GM12873 (cell line): ENCODE results near the gene HECTD4.

Experiments
- TF ChIP-seq, protein P1 (sequence below): IDR thresholded peaks from 2 replicates; pipeline ENCODE4 v1.5.1; 2012; ENCODE audit warnings: low read depth, mild to moderate bottlenecking, moderate library complexity, low read length, control low read depth; ENCODE audit not compliant: insufficient read depth; ENCODE audit errors: missing control alignments

HECTD4 gene

DNA sequence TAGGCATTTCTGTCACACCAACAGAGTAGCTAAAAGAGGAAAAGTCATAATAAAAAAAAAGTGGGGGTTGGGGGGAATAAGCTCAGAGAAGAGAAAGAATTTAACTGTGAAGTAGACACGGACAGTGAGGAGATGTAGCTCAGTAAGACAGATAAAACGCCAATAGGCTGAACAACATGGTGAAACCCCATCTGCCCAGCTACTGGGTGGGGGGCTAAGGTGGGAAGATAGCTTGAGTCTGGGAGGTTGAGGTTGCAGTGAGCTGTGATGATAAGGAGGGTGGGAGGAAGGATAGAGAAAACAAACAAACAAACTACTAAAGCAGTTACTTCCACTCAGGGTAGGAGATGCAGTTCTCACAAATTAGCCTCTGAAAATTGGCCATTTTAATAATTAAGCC lies 25.0 kb downstream of the HECTD4 start:
- TF ChIP-seq, protein P1, sequence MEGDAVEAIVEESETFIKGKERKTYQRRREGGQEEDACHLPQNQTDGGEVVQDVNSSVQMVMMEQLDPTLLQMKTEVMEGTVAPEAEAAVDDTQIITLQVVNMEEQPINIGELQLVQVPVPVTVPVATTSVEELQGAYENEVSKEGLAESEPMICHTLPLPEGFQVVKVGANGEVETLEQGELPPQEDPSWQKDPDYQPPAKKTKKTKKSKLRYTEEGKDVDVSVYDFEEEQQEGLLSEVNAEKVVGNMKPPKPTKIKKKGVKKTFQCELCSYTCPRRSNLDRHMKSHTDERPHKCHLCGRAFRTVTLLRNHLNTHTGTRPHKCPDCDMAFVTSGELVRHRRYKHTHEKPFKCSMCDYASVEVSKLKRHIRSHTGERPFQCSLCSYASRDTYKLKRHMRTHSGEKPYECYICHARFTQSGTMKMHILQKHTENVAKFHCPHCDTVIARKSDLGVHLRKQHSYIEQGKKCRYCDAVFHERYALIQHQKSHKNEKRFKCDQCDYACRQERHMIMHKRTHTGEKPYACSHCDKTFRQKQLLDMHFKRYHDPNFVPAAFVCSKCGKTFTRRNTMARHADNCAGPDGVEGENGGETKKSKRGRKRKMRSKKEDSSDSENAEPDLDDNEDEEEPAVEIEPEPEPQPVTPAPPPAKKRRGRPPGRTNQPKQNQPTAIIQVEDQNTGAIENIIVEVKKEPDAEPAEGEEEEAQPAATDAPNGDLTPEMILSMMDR = no peak

DNA sequence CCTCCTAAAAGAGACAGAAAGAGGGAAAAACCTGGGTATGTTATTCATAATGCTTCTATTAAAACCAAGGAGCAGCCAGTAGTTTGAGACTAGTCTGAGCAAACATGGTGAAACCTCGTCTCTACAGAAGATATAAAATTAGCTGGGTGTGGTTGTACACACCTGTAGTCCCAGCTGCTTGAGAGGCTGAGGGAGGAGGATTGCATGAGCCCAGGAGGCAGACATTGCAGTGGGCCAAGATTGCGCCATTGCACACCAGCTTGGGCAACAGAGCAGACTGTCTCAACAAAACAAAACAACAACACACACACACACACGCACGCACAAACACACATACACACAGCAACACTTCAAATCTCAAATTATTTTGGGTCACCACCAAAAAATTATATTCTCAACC lies 27.8 kb downstream of the HECTD4 start:
- TF ChIP-seq, protein P1 = no peak

DNA sequence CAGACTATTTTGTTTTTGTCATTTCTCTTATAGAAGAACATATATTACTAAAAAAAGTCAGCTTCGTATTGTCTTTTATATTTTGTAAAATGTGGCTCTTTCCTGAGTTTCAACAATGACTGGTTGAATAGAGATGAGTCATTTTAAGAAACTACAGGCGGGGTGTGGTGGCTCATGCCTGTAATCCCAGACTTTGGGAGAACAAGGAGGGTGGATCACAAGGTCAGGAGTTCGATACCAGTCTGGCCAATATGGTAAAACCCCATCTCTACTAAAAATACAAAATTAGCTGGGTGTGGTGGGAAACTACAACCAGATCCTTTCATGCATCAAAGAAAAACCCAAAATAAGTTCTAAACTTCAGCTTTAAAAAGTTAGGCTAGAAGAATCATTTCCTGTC lies 28.8 kb downstream of the HECTD4 start:
- TF ChIP-seq, protein P1 = no peak

DNA sequence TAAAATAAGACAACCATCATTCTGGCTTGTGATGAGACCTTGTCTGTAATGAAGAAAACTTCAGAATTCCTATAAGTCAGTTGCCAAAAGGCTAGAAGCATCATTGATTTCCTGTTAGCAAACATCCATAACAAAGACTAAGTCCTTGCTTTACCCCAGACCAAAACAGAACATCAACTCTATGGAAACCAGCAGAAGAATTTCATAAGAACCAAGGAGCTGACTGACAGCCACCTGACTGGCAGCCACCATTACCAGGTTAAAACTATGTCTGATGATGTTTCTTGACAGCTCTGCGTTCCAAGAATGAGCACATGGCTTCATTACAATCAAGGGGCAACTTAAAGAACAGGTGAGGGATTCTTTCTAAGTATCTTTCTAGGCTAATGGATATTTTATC lies 29.3 kb downstream of the HECTD4 start:
- TF ChIP-seq, protein P1 = no peak

DNA sequence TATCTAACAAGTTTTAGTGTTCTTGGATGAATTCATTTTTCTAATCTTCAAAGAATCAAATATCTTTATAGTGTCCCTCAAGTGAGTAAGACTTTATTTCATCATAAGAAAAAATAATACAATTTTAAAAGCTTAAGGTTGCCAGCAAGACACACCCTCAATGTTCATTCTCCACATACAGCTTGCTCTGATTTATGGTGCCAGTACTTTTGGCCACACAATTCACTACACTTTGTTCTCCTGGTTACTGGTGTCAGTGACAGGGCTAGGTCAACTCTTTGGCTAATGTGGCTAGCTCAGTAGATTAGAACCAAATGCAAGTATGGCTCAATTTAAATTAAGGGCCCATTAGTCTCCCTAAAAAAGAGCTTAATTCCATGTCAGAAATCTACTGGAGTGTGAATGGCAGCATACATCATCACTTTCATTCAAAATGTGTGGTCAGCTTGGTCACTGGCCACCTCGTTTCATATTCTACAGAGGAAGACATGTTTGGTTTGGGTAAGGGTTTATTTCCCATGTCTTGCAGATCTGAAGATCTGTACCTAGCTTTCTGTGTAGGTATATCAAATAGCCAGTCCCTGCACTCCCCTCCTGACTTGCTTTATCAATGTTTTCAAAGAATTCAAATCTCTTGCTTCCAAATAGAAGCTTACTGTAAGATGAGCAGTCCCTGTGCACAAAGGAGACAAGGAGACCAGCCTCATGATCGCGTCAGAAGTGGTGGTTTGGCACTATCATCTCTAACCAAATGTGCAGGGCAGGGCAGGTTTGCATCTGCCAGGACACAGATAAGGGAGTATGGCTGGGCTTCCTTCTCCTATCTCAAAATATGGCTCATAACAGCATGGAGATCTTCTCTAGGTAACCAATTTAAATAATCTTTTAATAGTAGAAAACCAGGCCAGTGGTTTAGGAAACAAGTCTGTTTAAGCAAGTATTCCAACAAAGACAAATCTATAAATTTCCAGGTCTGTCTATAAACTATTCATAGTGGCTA lies 31.3 kb downstream of the HECTD4 start:
- TF ChIP-seq, protein P1 = no peak

DNA sequence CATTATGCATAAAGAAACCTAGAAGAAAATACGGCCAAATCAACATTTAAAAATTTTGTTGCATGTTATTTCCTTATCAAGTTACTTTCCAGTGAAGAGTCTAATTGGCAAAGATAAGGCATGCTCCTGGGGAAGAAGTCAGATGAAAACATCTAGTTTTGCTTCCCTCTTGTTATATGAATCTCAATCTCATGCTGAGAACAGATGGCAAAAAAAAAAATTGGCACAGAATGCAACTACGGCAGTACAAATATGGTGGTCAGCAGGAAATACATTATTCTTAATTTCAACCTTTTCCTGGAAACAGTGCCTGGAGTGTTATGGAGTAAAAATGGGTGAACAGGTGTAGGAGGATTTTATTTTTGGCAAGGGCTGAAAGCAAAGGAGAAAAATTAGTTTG lies 32.8 kb downstream of the HECTD4 start:
- TF ChIP-seq, protein P1 = no peak

DNA sequence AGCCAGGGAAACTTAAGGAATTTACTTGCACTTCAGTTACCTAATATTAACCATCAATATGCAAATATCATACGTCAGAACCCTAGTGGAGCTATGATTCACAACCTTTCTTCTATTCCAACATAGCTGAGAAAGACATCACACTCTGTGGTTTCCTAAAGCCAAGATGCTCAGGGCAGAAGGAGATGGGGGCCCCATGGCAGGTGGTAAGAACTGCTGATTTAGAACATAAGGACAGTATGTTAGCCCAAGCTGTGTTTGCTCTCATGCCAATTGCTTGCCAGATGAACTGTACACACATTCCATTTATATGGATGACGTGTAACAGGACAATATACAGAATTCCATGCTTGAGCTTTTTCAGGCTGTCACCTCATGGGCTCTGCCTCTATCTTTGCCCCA lies 34.6 kb downstream of the HECTD4 start:
- TF ChIP-seq, protein P1 = no peak
